IMR-90 (cell line): ENCODE data around the gene CIITA.

Experiments
- BHLHE40 ChIP-seq: fragments of 150-350 bp; IDR thresholded peaks from 2 replicates; pipeline ENCODE4 v1.6.1; 2016; ENCODE audit warnings: mild to moderate bottlenecking, low read depth, low read length
- CEBPB ChIP-seq: IDR thresholded peaks from 2 replicates; pipeline ENCODE4 v1.6.1; 2012; ENCODE audit warnings: low read depth, low read length, improper control_type of control experiment
- CHD1 ChIP-seq: IDR thresholded peaks from 2 replicates; pipeline ENCODE4 v1.6.1; 2012; ENCODE audit warnings: low read depth, low read length, improper control_type of control experiment
- CTCF ChIP-seq: conservative IDR thresholded peaks from 2 replicates; pipeline ENCODE4 v1.5.1; 2012; ENCODE audit warnings: mild to moderate bottlenecking, low read depth, low read length, improper control_type of control experiment
- ELK1 ChIP-seq: fragments of 150-350 bp; IDR thresholded peaks from 2 replicates; pipeline ENCODE4 v1.6.1; 2016; ENCODE audit warnings: low read depth, mild to moderate bottlenecking, low read length, moderate library complexity, borderline replicate concordance
- MAFK ChIP-seq: IDR thresholded peaks from 2 replicates; pipeline ENCODE4 v1.6.1; 2012; ENCODE audit warnings: low read depth, low read length, improper control_type of control experiment
- NFE2L2 ChIP-seq: fragments of 150-350 bp; IDR thresholded peaks from 2 replicates; pipeline ENCODE4 v1.6.1; 2016; ENCODE audit warnings: low read depth, mild to moderate bottlenecking, low read length
- POLR2A ChIP-seq: IDR thresholded peaks from 2 replicates; pipeline ENCODE4 v1.6.1; 2012; ENCODE audit warnings: mild to moderate bottlenecking, low read depth, low read length
- RAD21 ChIP-seq: IDR thresholded peaks from 2 replicates; pipeline ENCODE4 v1.6.1; 2012; ENCODE audit warnings: low read length, improper control_type of control experiment
- RCOR1 ChIP-seq: IDR thresholded peaks from 2 replicates; pipeline ENCODE4 v1.6.1; 2012; ENCODE audit warnings: mild to moderate bottlenecking, low read length, improper control_type of control experiment; ENCODE audit not compliant: insufficient replicate concordance
- RFX5 ChIP-seq: IDR thresholded peaks from 2 replicates; pipeline ENCODE4 v1.8.0; 2012; ENCODE audit warnings: low read depth, mild to moderate bottlenecking, low read length, moderate library complexity
- USF2 ChIP-seq: fragments of 150-350 bp; IDR thresholded peaks from 2 replicates; pipeline ENCODE4 v1.6.1; 2017; ENCODE audit warnings: mild to moderate bottlenecking, antibody characterized with exemption, low read length, low read depth

GRCh38 chr16:10870137-10870776 is 6.7 kb upstream of the CIITA start:
- TF ChIP-seq RAD21 (no peak), CEBPB (no peak), CTCF (no peak), MAFK (no peak), RCOR1 (no peak), RFX5 (no peak), NFE2L2 (no peak), CHD1 (no peak), BHLHE40 (no peak), POLR2A (no peak), USF2 (peak; percentile 77), ELK1 (no peak)
